H9 (cell line): ENCODE results near the gene ASTL. TPM values are rescaled to one million over a fixed set of nuclear protein-coding genes. Genes with fewer than 3 reads are reported as not detected.

Experiments used
- DNase-seq: peaks from one replicate; pipeline ENCODE4 v3.0.0-alpha.2; 2017
- H2AFZ ChIP-seq: one replicate; pipeline ENCODE4 v1.6.1; 2013; ENCODE audit warnings: mild to moderate bottlenecking, low read length, control low read depth, moderate library complexity
- H2AK5ac ChIP-seq: 2 replicates; pipeline ENCODE4 v1.6.1; 2013; ENCODE audit warnings: low read length, control low read depth, mixed read lengths; ENCODE audit not compliant: insufficient read length
- H2BK120ac ChIP-seq: one replicate; pipeline ENCODE4 v1.6.1; 2013; ENCODE audit warnings: low read depth, mild to moderate bottlenecking, low read length, control low read depth, inconsistent platforms; ENCODE audit not compliant: poor library complexity, severe bottlenecking
- H2BK12ac ChIP-seq: 2 replicates; pipeline ENCODE4 v1.6.1; 2013; ENCODE audit warnings: low read length, control low read depth, mixed read lengths, low read depth; ENCODE audit not compliant: insufficient read length
- H2BK15ac ChIP-seq: 2 replicates; pipeline ENCODE4 v1.6.1; 2013; ENCODE audit warnings: low read depth, low read length, control low read depth
- H2BK20ac ChIP-seq: one replicate; pipeline ENCODE4 v1.6.1; 2013; ENCODE audit warnings: low read depth, mild to moderate bottlenecking, low read length, control low read depth, inconsistent platforms; ENCODE audit not compliant: poor library complexity, severe bottlenecking
- H2BK5ac ChIP-seq: 2 replicates; pipeline ENCODE4 v1.6.1; 2013; ENCODE audit warnings: low read length, control low read depth, mixed read lengths; ENCODE audit not compliant: insufficient read length
- H3K14ac ChIP-seq: 2 replicates; pipeline ENCODE4 v1.6.1; 2013; ENCODE audit warnings: low read length, control low read depth; ENCODE audit not compliant: insufficient read depth
- H3K18ac ChIP-seq: 2 replicates; pipeline ENCODE4 v1.6.1; 2013; ENCODE audit warnings: low read depth, mild to moderate bottlenecking, mixed read lengths, low read length, control low read depth; ENCODE audit not compliant: insufficient read length
- H3K23ac ChIP-seq: 2 replicates; pipeline ENCODE4 v1.6.1; 2013; ENCODE audit warnings: low read length, control low read depth, mixed read lengths, low read depth; ENCODE audit not compliant: insufficient read length
- H3K23me2 ChIP-seq: 2 replicates; pipeline ENCODE4 v1.6.1; 2013; ENCODE audit warnings: low read depth, mild to moderate bottlenecking, mixed read lengths, low read length, control low read depth; ENCODE audit not compliant: insufficient read length, poor library complexity, severe bottlenecking
- H3K27ac ChIP-seq: 2 replicates; pipeline ENCODE4 v1.5.1; 2013; ENCODE audit warnings: low read length, control low read depth, mixed read lengths, low read depth; ENCODE audit not compliant: insufficient read length
- H3K27me3 ChIP-seq: 2 replicates; pipeline ENCODE4 v1.6.1; 2013; ENCODE audit warnings: low read length, control low read depth, inconsistent platforms; ENCODE audit not compliant: insufficient read depth
- H3K4ac ChIP-seq: 2 replicates; pipeline ENCODE4 v1.6.1; 2013; ENCODE audit warnings: low read depth, mild to moderate bottlenecking, control low read depth, inconsistent platforms, low read length, moderate library complexity
- H3K4me1 ChIP-seq: 2 replicates; pipeline ENCODE4 v1.6.1; 2013; ENCODE audit warnings: low read length, control low read depth, inconsistent platforms; ENCODE audit not compliant: insufficient read depth
- H3K4me2 ChIP-seq: 2 replicates; pipeline ENCODE4 v1.6.1; 2013; ENCODE audit warnings: low read length, control low read depth, mixed read lengths; ENCODE audit not compliant: insufficient read length, insufficient read depth
- H3K56ac ChIP-seq: 2 replicates; pipeline ENCODE4 v1.6.1; 2013; ENCODE audit warnings: low read depth, mild to moderate bottlenecking, mixed read lengths, low read length, control low read depth; ENCODE audit not compliant: insufficient read length
- H3K79me1 ChIP-seq: 2 replicates; pipeline ENCODE4 v1.6.1; 2013; ENCODE audit warnings: low read depth, mild to moderate bottlenecking, moderate library complexity, low read length, control low read depth, inconsistent platforms; ENCODE audit not compliant: insufficient read depth, poor library complexity, severe bottlenecking
- H3K79me2 ChIP-seq: 2 replicates; pipeline ENCODE4 v1.6.1; 2013; ENCODE audit warnings: low read length, control low read depth, inconsistent platforms; ENCODE audit not compliant: insufficient read depth
- H3K9ac ChIP-seq: 2 replicates; pipeline ENCODE4 v1.6.1; 2013; ENCODE audit warnings: low read length, control low read depth, mixed read lengths; ENCODE audit not compliant: insufficient read length; ENCODE audit errors: extremely low read depth
- H3K9me3 ChIP-seq: one replicate; pipeline ENCODE4 v1.6.1; 2013; ENCODE audit warnings: low read depth, low read length, inconsistent platforms; ENCODE audit not compliant: control insufficient read depth
- H3T11ph ChIP-seq: one replicate; pipeline ENCODE4 v1.6.1; 2013; ENCODE audit warnings: mild to moderate bottlenecking, low read length, control low read depth, inconsistent platforms
- H4K20me1 ChIP-seq: one replicate; pipeline ENCODE4 v1.6.1; 2013; ENCODE audit not compliant: control insufficient read depth, insufficient read length, insufficient read depth
- H4K5ac ChIP-seq: 2 replicates; pipeline ENCODE4 v1.6.1; 2013; ENCODE audit warnings: low read depth, mild to moderate bottlenecking, mixed read lengths, low read length, control low read depth; ENCODE audit not compliant: insufficient read length
- H4K8ac ChIP-seq: replicated peaks from 2 replicates; pipeline ENCODE4 v1.6.1; 2013; ENCODE audit warnings: low read length, control low read depth, mixed read lengths, low read depth; ENCODE audit not compliant: insufficient read length
- H4K91ac ChIP-seq: 2 replicates; pipeline ENCODE4 v1.6.1; 2013; ENCODE audit warnings: low read depth, mild to moderate bottlenecking, moderate library complexity, mixed read lengths, low read length, control low read depth; ENCODE audit not compliant: insufficient read length
- H3K27ac Mint-ChIP-seq, 3 experiments: 2 replicates in 2 of 3; 3 replicates in 1 of 3; pipeline ENCODE4 v1.8.0; 2020 to 2021; ENCODE audit warnings: mixed read lengths in 3 of 3, mild to moderate bottlenecking in 1 of 3, moderate library complexity in 1 of 3
- H3K27me3 Mint-ChIP-seq: 2 replicates; pipeline ENCODE4 v1.8.0; 2021; ENCODE audit warnings: low read depth, mild to moderate bottlenecking, moderate library complexity, mixed read lengths
- H3K36me3 Mint-ChIP-seq, 3 experiments: 2 replicates in 2 of 3; 3 replicates in 1 of 3; pipeline ENCODE4 v1.8.0; 2020 to 2021; ENCODE audit warnings: low read depth in 3 of 3, mixed read lengths in 3 of 3; ENCODE audit not compliant: insufficient read depth in 1 of 3
- H3K4me1 Mint-ChIP-seq, 2 experiments: 2 replicates each; pipeline ENCODE4 v1.8.0; 2020; ENCODE audit warnings: mixed read lengths in 2 of 2
- H3K4me3 Mint-ChIP-seq, 2 experiments: 2 replicates in 1 of 2; 3 replicates in 1 of 2; pipeline ENCODE4 v1.8.0; 2020 to 2021; ENCODE audit warnings: mild to moderate bottlenecking in 2 of 2, mixed read lengths in 2 of 2, moderate library complexity in 1 of 2
- H3K9me3 Mint-ChIP-seq, 2 experiments: 2 replicates in 1 of 2; 3 replicates in 1 of 2; pipeline ENCODE4 v1.8.0; 2020; ENCODE audit warnings: mild to moderate bottlenecking in 2 of 2, mixed read lengths in 2 of 2, moderate library complexity in 1 of 2
- WGBS: extraction: QIAGEN DNeasy Blood & Tissue Kit; methylation state at CpG from one replicate; pipeline ENCODE4 v1.1.7; 2013; ENCODE audit warnings: missing lambda C conversion rate, low lambda C conversion rate, mixed read lengths; ENCODE audit not compliant: insufficient read length; ENCODE audit errors: extremely low coverage; 5-methylcytosine and 5-hydroxymethylcytosine counted together
- total RNA-seq: library from RNA; stranded (reverse); gene quantifications from 2 replicates; pipeline ENCODE4 v1.2.1, GENCODE V29; 2021
- TF ChIP-seq, protein P1 (sequence below): fragments of 200-600 bp; sonication (generic); conservative IDR thresholded peaks from 3 replicates; pipeline ENCODE4 v1.8.0; 2021; ENCODE audit warnings: antibody characterized with exemption, mild to moderate bottlenecking

Gene ASTL
- total RNA-seq, 1 experiment from 2014 or later, result 0.81 TPM

DNA sequence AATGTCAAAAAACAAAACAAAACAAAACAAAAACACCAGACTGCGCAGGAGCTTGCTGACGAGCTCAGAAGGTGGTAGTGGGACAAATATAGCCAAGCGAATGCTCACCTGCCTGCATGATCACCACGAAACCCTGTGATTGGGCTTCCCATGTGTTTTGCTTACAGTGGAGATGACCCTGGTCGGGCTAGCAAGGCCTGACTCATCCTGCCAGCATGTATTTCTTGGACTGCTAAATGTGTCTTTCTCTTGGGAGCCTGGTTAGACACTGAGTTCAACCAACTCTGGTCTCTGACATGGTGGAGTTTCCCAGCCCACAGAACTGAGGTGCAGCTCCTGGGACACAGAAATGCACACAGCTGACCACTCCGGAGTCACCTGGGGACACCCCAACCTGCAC is 37.6 kb upstream of the ASTL start:
- TF ChIP-seq, protein P1, sequence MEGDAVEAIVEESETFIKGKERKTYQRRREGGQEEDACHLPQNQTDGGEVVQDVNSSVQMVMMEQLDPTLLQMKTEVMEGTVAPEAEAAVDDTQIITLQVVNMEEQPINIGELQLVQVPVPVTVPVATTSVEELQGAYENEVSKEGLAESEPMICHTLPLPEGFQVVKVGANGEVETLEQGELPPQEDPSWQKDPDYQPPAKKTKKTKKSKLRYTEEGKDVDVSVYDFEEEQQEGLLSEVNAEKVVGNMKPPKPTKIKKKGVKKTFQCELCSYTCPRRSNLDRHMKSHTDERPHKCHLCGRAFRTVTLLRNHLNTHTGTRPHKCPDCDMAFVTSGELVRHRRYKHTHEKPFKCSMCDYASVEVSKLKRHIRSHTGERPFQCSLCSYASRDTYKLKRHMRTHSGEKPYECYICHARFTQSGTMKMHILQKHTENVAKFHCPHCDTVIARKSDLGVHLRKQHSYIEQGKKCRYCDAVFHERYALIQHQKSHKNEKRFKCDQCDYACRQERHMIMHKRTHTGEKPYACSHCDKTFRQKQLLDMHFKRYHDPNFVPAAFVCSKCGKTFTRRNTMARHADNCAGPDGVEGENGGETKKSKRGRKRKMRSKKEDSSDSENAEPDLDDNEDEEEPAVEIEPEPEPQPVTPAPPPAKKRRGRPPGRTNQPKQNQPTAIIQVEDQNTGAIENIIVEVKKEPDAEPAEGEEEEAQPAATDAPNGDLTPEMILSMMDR, result no peak
- H3K9me3 ChIP-seq, result no peaks in the 10 kb centered on the region
- no peak for DNase-seq
- no peak overlapping the region for H4K5ac ChIP-seq
- H2AFZ ChIP-seq, result no peak overlapping the region
- no peaks in the 10 kb centered on the region for H3K36me3 Mint-ChIP-seq
- H3K27ac ChIP-seq, result no peak overlapping the region
- no peak overlapping the region for H2BK20ac ChIP-seq
- H4K91ac ChIP-seq, result no peak overlapping the region
- H3K4me1 Mint-ChIP-seq, result no peaks in the 10 kb centered on the region
- H2BK5ac ChIP-seq, result no peak overlapping the region
- no peak overlapping the region for H4K8ac ChIP-seq
- no peaks in the 10 kb centered on the region for H3K79me2 ChIP-seq
- H3K4me3 Mint-ChIP-seq, result no peak overlapping the region
- no peak overlapping the region for H3K4me2 ChIP-seq
- no peaks in the 10 kb centered on the region for H3K23me2 ChIP-seq
- H3K79me1 ChIP-seq, result no peaks in the 10 kb centered on the region
- H3K9me3 Mint-ChIP-seq, result no peaks in the 10 kb centered on the region
- no peak overlapping the region for H3K23ac ChIP-seq
- H2BK15ac ChIP-seq, result no peak overlapping the region
- peaks cover 4% of the 10 kb centered on the region for H3K27me3 Mint-ChIP-seq
- no CpG with 5 or more reads among the region's 6 CpGs for WGBS
- no peaks in the 10 kb centered on the region for H3K27me3 ChIP-seq
- no peak overlapping the region for H3K4ac ChIP-seq
- no peaks in the 10 kb centered on the region for H4K20me1 ChIP-seq
- H3K14ac ChIP-seq, result no peak overlapping the region
- H2AK5ac ChIP-seq, result no peak overlapping the region
- H3T11ph ChIP-seq, result no peak overlapping the region
- no peak overlapping the region for H3K56ac ChIP-seq
- no peak overlapping the region for H3K18ac ChIP-seq
- H2BK120ac ChIP-seq, result no peak overlapping the region
- no peak overlapping the region for H3K9ac ChIP-seq
- H3K27ac Mint-ChIP-seq, result peak overlapping the region in 1 of 3 experiments; percentile 70; a peak in 1 of 7 replicates
- H3K4me1 ChIP-seq, result no peaks in the 10 kb centered on the region
- H2BK12ac ChIP-seq, result no peak overlapping the region
